RPMI7951 (cell line): ENCODE results near the gene RNF220. TPM values are rescaled to one million over a fixed set of nuclear protein-coding genes. Genes with fewer than 3 reads are reported as not detected.

ENCODE experiments used
- DNase-seq: peaks from one replicate; pipeline ENCODE4 v3.0.0-alpha.2; 2012; ENCODE audit warnings: low read depth
- total RNA-seq: library from RNA; depleted of rRNA; stranded (reverse); fragments of >200 nt; shearing (Covaris generic); gene quantifications from 2 replicates; pipeline ENCODE4 v1.2.3, GENCODE V29; 2014; rRNA removed

RNF220 gene
- total RNA-seq, result 43.1 and 59.5 TPM in 2 replicates

DNA sequence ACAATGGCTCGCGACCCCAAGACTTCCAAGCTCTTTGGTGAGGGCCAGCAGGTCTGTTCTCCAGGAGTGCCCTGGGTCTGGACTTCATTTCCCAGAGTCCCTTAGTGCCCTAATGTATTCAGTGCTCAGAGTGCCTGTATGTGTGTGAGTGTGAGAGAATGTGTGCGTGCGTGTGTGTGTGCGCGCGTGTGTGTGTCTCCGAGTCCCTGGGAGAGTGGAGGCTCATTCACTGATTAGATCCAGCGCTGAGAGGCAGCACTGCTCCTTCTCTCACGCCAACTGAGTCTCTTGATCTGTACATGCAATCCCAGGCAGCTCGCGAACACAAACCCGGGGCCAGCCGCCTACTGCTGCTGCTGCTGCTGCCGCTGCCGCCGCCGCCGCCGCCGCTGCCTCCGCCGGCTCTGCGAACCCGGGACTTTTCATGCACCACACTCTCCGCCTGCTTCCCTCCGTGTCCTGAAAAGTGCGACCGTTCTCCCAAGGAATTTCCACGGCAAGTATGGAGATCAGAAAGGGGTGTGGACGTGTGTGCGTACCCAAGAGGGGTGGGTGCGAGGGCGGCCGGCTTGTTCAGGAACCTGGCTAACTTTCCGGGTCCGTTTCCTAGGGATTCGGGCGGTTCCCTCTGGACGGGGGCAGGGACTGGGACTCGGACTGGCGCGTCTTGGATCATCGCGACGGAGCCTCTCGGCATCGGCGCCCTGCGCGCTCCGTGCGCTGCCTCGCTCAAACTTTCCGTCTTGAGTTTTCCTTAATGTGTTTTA lies at the start of gene RNF220:
Gene RNF220, plus strand, starts transcription at position 225 of the 767 bp plus-strand sequence.
- DNase-seq, result peak; percentile 56

DNA sequence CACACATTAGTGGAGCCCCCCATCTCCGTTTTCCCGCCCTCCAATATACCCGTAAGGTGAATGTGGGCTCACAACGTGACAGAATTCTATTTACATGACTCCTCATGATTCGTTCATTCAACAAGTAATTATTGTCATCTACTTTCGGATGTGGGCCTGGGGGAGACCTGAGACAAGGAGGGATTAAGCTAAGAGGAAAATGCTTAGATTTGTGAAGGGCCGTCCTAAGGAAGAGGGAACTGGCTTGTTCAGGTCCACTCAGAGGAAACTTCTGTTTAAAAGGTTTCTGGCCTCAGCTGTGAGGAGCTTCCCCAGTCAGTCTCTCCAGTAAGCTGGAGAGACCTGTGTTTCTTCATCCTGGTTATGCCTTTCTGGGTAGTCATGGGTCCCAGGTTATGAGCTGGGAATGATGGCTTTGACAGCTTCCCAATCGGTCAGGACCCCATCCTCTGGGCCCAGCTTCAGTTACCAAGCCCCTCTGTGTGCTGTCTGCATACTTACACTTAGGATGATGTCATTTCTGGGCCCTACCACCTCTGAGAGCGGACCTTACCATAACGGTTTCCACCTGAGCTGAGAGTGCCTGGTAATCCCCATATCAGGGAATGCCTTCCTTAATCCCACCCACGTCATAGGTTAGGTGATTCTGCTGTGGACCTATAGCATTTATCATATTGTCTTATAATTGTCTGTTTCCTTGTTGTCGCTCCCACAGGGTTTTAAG lies 49.3 kb upstream of the RNF220 start:
- no peak for DNase-seq

GRCh38 chr1:44357710-44358109 lies 47.3 kb upstream of the RNF220 start:
- DNase-seq, result no peak

DNA sequence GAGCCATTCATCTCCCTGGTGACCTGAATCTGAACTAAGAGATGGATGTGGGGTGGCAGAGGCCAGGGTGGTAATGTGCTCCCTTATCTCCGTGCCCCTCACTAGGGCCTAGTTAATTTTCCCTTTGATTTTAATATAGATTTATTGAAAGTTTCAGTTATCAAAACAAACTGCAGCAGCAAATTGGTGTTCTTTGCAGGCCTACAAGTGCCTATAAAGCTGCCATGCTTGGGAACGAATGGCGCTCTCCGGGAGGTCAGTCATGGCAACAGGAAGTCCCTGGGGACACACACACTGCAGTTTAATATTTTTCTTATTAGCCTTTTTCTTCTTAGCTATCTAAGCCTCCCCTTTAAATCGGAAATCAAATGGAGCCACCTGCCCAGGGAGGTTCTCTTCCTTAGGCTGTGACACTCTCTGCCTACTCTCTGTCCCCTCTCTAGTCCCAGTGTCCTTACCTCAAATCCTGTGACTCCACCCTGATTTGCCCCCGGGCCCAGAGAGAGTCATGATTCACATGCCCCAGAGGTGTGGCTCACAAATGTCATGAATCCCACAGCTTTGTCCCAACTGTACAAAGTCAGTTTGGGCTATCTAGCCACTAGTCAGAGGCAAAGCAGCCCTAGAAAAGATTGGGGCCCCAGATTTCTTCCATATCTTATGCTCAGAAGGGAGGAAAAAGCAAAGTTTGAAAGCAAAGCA lies 45.7 kb upstream of the RNF220 start:
- DNase-seq, result peak; percentile 18

DNA sequence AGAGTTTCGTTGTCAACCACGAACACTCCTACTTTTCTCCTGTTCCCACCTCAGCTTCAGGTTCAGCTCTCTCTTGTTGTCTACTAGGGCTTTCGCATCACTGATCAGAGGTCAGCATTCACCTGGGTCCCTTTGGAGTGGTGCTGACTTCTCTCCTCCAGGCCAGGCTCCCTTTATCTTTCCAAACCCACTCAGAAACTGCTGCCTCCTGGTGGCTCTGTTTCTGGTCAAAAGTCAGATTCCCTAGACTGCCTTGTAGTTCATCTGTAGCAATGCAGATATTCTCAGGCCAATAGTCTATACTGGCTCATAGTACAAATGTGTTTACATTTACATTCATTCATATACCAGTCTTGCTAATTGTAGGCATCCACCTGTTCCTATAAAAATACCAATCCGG lies 43.6 kb upstream of the RNF220 start:
- DNase-seq, result no peak

DNA sequence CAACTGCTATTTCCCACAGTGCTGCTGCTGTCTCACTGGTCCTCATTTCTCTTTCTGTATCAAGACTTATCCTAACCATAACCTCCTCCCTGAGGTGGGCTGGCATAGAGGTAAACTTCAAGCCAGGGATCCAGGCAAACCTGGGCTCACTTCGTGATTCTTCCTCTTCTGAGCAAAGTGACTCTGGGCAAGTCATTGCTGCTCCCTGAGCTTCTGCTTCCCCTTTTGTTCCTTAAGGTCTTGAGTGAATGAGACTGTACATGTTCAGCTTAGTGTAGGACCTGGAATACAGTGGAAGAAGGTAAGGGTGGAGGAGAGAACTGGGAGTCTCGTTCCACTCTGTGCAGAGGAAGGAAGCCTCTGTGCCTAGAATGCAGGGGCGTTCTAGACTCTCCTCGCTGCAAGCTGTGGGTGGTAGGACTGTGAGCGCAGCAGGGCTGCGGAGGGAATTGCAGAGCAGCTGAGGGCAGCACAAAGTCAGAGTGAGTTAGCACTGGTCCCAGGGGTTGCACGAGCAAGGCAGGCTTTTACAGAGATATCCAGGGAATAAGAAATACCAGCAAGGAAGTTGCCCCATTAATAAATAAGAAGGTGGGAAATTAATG lies 38.6 kb upstream of the RNF220 start:
- DNase-seq, result no peak

DNA sequence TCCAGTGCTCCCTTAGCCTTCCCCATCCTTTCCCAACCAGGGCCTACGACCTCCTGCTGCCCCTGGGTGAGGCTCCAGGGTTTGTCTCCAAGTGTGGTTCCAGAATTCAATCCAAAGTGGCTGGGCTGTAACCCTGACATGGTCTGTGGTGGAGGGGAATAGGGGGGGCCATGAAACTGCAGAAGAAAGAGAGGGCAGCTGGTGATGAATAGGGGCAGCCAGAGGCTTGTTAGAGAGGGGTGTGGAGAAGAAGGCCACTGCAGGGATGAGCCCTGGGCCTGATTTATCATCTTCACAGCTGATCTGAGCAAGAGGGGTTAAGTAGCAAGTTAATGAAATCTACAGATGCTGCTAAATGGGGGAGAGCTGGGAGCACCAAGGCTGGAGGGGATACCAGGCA lies 37.1 kb upstream of the RNF220 start:
- DNase-seq, result no peak

DNA sequence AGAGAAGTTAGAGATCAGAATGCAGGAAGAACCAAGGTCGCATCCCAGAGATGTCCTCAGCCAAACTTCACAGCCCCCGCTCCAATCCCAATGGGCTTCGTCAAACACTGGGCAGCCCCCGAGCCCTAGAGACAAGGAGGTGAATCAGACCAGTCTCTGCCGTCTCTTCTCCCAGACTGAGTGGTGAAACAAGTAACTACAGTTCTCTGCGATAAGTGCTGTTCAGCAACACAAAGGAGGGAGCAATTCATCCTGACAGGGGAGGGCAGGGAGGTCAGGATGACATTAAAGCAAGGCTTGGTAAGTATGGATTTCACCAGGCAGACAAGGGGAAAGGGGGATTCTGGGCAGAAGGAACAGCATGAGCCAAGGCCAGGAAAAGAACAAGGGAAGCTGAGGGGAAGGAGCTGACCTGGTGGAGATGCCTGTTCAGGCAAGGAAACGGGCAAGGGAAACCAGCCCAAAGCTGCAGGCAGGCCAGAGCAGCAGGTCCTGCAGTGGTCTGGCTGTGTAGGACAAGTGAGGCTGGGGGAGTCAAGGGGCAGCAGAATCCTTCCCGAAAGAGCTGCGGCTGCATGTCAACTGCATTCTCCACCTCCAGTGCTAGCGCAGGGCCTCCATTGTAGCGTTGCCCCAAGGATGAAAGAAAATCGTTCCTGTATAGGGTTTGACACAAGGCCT lies 36.4 kb upstream of the RNF220 start:
- DNase-seq, result no peak

DNA sequence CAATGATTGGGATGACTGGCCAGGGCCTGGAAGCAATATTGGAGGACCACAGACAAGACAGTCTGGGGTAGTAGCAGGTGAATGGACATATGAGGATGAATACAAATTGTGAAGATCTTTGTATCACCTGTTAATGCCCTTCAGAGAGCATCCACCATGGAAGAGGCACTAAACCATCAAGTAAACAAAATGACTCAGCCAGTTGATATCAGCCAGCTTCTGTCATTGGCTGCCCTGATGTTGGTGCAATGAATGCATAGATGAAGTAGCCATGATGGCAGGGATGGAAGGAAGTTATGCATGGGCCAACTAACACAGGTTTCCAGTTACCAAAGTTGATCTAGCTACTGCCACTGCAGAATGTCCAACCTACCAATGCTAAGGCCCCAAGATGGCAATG lies 33.8 kb upstream of the RNF220 start:
- no peak for DNase-seq

- DNase-seq, result no peak
Observed at GRCh38 chr1:44375547-44375946, 29.5 kb upstream of the RNF220 start.

- peak; percentile 52 for DNase-seq
Observed at GRCh38 chr1:44377925-44378784, 26.9 kb upstream of the RNF220 start.

- DNase-seq, result no peak
Observed at GRCh38 chr1:44380666-44381177, 24.3 kb upstream of the RNF220 start.

DNA sequence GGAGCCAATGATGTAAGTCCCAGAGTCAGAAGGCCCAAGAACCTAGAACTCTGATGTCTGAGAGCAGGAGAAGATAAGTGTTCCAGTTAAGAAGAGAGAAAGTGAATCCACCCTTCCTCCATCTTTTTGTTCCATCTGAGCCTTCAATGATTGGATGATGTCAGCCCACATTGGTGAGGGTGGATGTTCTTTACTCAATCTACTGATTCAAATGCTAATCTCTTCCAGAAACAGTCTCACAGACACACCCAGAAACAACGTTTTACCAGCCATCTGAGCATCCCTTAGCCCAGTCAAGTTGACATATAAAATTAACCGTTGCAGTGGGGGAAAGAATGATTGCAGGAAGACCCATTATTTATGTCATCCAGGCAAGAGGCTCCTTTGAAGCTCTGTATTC lies 16.5 kb upstream of the RNF220 start:
- no peak for DNase-seq

DNA sequence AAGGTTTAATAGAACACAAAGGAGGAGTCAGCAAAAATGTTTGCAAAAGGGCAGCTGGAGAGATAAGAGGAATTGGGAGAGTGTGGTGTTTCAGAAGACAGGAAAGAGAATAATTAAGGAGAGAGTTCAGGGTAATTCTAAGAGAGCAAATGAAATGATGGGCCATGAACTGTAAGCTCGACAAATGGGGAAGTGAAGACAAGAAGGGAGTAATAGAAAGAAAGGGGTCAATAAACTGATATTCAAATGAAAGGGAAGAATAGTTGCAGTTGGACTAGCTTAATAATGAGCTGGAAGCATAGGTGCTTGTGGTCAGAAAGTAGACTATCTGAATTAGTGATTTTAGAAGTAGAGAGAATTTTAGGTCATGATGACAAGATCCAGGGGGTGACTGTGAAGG lies 15.6 kb upstream of the RNF220 start:
- no peak for DNase-seq

DNA sequence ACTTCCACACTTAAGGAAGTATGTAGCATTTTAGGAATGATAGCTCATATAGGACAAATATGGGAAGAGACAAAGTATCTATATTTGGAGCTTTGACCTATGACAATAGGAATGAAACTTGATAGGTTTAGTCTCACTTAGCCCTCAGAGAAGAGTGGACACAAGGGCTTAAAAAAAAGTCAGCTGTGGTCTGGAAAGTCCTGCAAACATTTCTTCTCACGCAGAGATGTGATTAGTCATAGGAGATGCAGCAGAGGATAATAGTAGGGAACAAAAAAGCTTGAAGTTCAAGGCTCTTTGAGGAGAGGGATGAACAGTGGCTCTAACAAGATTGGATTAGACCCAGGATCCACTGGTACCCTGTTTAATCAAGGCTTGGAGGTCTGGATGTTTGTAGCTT lies 14.8 kb upstream of the RNF220 start:
- DNase-seq, result peak; percentile 92

DNA sequence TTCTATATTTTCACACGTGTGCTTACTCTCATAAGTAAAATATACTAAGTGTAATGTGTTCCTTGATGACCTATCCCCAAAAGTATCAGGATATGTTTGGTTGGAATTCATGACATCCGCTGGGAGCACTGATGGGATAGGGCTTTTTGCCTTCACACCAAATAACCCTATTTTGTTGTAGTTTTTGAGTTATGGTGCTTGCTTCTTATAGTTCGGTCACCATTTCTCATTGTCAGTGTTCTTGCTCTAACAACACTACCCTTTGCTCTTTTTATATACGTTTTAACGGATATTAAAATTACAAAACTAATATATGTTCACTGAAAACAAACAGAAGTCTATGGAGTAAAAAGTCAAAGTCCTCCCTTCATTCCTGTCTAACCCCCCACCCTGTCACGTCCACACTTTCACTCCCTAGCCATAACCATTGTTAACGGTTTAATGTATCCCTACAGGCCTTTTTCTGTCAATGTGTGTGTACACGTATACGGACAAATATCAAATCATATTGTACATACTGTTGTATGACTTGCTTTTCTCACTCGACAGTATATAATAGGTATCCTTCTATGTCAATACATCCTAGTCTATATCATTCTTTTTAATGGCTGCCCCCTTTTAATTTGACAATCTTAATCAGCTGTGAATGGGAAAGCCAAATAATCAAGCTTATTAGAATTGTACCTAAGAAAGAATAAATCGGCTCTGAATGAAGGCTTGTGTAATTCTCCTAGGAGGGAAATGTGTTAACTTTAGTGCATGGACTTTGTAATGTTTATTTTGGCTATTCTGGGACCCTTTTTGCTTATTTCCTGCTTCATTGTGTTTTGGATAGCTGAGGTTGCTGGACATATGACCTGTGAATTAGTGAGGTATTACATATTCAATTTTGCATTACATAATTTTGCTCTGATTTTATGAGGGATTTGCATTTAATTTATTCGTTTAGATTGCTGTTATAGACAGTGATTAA lies 3.5 kb upstream of the RNF220 start:
- DNase-seq, result no peak

GRCh38 chr1:44405798-44406736 lies 1.0 kb downstream of the RNF220 start:
- DNase-seq, result no peak
